ENCODE results near the gene ELOF1.

Gene ELOF1

DNA sequence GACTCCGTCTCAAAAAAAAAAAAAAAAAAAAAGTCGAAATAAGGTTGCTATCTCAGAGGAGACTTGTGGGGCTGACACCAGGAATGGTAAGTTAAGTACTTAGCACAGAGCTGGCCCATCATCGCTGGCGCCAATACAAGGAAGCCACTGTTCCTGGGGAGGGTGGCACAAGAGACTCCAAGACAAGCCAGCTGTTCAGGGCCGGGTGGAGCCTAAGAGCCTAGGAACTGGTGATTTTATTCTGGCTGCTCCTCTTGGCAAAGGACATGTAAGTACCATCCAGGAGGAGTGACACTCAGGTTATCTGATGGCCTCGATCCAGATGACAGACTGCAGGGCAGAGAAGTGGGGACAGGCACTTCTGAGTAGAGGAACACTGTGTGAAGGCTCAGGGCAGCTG is 3.8 kb downstream of the ELOF1 start:
- DNase-seq (ENCODE audit: extremely low spot score) = no peak
- TF ChIP-seq, protein P1, sequence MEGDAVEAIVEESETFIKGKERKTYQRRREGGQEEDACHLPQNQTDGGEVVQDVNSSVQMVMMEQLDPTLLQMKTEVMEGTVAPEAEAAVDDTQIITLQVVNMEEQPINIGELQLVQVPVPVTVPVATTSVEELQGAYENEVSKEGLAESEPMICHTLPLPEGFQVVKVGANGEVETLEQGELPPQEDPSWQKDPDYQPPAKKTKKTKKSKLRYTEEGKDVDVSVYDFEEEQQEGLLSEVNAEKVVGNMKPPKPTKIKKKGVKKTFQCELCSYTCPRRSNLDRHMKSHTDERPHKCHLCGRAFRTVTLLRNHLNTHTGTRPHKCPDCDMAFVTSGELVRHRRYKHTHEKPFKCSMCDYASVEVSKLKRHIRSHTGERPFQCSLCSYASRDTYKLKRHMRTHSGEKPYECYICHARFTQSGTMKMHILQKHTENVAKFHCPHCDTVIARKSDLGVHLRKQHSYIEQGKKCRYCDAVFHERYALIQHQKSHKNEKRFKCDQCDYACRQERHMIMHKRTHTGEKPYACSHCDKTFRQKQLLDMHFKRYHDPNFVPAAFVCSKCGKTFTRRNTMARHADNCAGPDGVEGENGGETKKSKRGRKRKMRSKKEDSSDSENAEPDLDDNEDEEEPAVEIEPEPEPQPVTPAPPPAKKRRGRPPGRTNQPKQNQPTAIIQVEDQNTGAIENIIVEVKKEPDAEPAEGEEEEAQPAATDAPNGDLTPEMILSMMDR (IDR thresholded peaks at IDR 0.05; ENCODE audit: control extremely low read depth, extremely low read depth, low read depth, missing control alignments) = no peak
- ChIA-PET POLR2A (interaction anchor here (0.6 to 0.7 kb wide), 2 partner anchors 357 to 439 kb away, joined by 4 to 5 read pairs; no protein-coding TSS in a partner anchor), CTCF (interaction anchor here (1.3 to 2.0 kb wide), 3 partner anchors 9 to 180 kb away, joined by 3 to 8 read pairs (median 3); no protein-coding TSS in a partner anchor)

DNA sequence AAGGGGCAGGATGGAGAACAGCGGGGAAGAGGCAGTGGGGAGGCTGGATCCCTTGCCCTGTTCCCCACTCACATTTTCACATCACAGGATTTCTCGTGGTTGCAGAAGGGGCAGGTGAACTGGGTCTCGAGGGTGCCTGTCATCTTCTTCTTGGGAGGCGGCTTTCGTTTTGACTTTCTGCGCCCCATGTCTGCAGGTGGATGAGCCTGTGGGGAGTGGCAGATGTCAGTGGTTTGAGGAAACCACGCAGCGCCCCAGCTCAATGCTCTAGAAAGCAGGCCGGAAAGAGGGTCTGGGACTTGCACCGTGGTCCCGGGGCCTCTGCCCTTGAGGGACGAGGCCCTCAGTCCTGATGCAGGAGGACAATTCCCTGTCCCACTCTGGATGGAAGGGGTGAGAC is 4.9 kb downstream of the ELOF1 start:
- CTCF ChIA-PET = interaction anchor here (0.8 to 2.0 kb wide), 3 partner anchors 18 to 179 kb away, joined by 3 to 8 read pairs (median 3); no protein-coding TSS in a partner anchor
- POLR2A ChIA-PET = no interaction called here
- peak; percentile 56 for DNase-seq (ENCODE audit: extremely low spot score)
- TF ChIP-seq, protein P1 (IDR thresholded peaks at IDR 0.05; ENCODE audit: control extremely low read depth, extremely low read depth, low read depth, missing control alignments) = no peak

DNA sequence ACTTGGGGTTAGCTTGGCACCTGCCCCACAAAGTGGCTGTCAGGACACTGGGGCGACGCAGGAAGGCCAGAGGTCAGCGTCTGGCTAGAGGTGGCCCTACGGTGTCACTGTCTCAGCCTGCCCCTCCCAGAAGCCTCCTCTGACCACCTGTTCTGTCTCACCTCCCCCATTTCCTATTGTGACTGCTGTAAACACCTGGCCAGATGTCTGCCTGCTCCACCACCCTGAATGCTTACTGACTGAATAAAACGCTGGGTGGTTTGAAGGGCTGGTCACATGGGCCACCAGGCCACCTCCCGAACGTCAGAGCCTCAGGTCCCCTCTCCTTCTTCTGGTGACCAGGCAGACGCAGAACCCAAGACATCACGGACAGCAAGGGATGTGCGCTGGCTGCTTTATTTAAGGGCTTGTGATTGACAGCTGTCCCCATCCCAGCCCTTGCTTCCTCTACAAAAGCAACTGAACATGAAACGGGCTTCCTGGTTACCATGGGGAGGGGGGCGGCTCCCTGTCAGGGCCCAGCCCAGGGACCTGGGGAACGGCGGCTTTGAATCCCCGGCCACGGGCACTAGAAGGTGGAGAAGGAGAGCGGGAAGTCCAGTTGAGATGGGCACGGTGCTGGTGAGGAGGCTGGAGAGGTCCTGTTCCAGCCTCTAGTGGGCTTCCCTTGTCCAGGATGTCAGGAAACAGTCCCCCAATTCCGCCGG is 6.2 kb downstream of the ELOF1 start:
- no peak for DNase-seq (ENCODE audit: extremely low spot score)
- POLR2A ChIA-PET = no interaction called here
- CTCF ChIA-PET = no interaction called here
- TF ChIP-seq, protein P1 (IDR thresholded peaks at IDR 0.05; ENCODE audit: control extremely low read depth, extremely low read depth, low read depth, missing control alignments) = no peak

GRCh38 chr19:11551603-11552235 is 7.3 kb downstream of the ELOF1 start:
- DNase-seq (ENCODE audit: extremely low spot score) = peak; percentile 29
- TF ChIP-seq, protein P1 (IDR thresholded peaks at IDR 0.05; ENCODE audit: control extremely low read depth, extremely low read depth, low read depth, missing control alignments) = peak; percentile 33
- ChIA-PET CTCF (interaction anchor here (0.7 to 1.9 kb wide), 2 partner anchors 9 to 16 kb away, joined by 3 to 6 read pairs; no protein-coding TSS in a partner anchor), POLR2A (no interaction called here)

DNA sequence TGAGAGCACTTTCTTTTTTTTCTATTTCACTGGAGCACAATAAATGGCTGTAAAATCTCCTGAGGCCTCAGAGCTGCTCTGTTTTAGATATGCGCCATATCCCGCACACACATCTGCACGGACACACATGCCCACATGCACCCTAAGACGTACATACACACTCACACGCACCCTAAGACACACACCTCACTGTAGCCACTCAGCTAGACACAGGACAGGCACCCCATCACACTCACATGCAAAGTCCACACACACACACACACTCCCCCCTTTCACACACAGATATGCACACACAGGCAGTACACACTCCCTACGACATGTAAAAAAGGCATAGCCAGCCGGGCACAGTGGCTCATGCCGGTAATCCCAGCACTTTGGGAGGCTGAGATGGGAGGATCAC is 8.8 kb downstream of the ELOF1 start:
- DNase-seq (ENCODE audit: extremely low spot score) = no peak
- TF ChIP-seq, protein P1 (IDR thresholded peaks at IDR 0.05; ENCODE audit: control extremely low read depth, extremely low read depth, low read depth, missing control alignments) = no peak
- ChIA-PET POLR2A (no interaction called here), CTCF (interaction anchor here (1.7 to 2.9 kb wide), 3 partner anchors 14 to 68 kb away, joined by 4 to 10 read pairs (median 4); no protein-coding TSS in a partner anchor)

DNA sequence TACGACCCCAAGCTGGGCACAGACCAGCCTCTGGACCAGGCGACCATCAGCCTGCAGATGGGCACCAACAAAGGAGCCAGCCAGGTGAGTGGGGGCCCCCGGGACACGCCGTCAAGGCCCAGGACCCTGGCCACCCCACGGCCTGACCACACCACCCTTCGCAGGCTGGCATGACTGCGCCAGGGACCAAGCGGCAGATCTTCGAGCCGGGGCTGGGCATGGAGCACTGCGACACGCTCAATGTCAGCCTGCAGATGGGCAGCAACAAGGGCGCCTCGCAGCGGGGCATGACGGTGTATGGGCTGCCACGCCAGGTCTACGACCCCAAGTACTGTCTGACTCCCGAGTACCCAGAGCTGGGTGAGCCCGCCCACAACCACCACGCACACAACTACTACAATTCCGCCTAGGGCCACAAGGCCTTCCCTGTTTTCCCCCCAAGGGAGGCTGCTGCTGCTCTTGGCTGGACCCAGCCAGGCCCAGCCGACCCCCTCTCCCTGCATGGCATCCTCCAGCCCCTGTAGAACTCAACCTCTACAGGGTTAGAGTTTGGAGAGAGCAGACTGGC is 9.6 kb downstream of the ELOF1 start:
- TF ChIP-seq, protein P1 (IDR thresholded peaks at IDR 0.05; ENCODE audit: control extremely low read depth, extremely low read depth, low read depth, missing control alignments) = no peak
- ChIA-PET CTCF (interaction anchor here (1.7 to 2.9 kb wide), 3 partner anchors 13 to 67 kb away, joined by 4 to 10 read pairs (median 4); no protein-coding TSS in a partner anchor), POLR2A (no interaction called here)
- DNase-seq (ENCODE audit: extremely low spot score) = no peak
